ENCODE data around the gene ERAP2.
A peak's percentile ranks its signal among the peaks of the same experiment; 100 is the strongest.
"Not testable (repeated sequence)": the region's sequence is repeated elsewhere in the genome, so short reads cannot be mapped to it uniquely, and the experiment has no call there.

ERAP2 gene

DNA sequence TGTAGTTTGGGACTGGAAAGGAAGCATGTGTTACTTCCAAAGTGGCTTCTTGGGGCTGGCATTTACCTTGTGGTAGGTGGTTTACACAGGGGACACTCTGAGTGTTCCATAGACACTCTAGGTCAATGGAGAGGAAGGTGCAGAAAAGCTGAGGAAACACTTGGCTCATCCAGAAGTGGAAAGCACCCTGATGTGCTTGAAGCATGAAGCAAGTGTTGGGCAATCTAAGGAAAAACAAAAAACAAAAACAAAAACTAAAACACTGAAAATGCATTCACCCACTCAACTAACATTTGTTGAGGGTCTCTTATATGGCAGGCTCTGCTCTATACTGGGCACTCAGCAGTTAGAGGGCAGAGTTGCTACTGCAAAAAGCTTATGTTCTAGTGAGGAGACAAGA lies 2.9 kb upstream of the ERAP2 start:
- peak; percentile 5 for FAIRE-seq

DNA sequence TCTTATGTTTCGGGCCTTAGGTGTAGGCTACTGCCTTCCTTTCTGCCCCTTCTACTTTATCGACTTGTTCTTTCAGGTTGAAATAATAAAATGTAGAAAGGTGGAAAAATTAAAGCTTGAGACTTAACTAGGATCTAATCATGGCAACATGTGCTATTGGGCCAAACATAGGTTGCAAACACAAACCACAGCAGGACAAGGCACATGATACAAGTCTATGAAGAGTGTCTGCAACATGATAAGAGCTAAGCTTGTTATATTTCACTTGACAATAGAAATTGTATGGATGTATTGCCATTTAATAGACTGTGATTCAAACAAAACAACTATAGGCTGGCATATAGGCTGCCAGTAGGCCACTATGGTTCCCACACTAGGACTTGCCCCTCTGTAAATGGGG lies 1.7 kb upstream of the ERAP2 start:
- TF ChIP-seq PAX5 (IDR thresholded peaks at IDR 0.05; ENCODE audit: insufficient read depth, low read length, severe bottlenecking) (no peak), TAF1 (IDR thresholded peaks at IDR 0.05; ENCODE audit: low read depth, low read length) (no peak), POLR2AphosphoS5 (IDR thresholded peaks at IDR 0.05; ENCODE audit: low read depth, low read length) (no peak), POU2F2 (IDR thresholded peaks at IDR 0.05; ENCODE audit: low read depth, low read length) (no peak), SPI1 (IDR thresholded peaks at IDR 0.05; ENCODE audit: low read depth, low read length) (no peak), POLR2A (IDR thresholded peaks at IDR 0.05; ENCODE audit: low read depth, low read length) (no peak)
- FAIRE-seq: no peak
- DNase-seq (ENCODE audit: insufficient read length, low spot score): no peak

More for the DNA sequence above, 2.9 kb upstream of the ERAP2 start:
- TF ChIP-seq PAX5 (IDR thresholded peaks at IDR 0.05; ENCODE audit: insufficient read depth, low read length, severe bottlenecking) (no peak), POU2F2 (IDR thresholded peaks at IDR 0.05; ENCODE audit: low read depth, low read length) (no peak), POLR2AphosphoS5 (IDR thresholded peaks at IDR 0.05; ENCODE audit: low read depth, low read length) (no peak), POLR2A (IDR thresholded peaks at IDR 0.05; ENCODE audit: low read depth, low read length) (no peak), TAF1 (IDR thresholded peaks at IDR 0.05; ENCODE audit: low read depth, low read length) (no peak), SPI1 (IDR thresholded peaks at IDR 0.05; ENCODE audit: low read depth, low read length) (no peak)
- DNase-seq (ENCODE audit: insufficient read length, low spot score): no peak

DNA sequence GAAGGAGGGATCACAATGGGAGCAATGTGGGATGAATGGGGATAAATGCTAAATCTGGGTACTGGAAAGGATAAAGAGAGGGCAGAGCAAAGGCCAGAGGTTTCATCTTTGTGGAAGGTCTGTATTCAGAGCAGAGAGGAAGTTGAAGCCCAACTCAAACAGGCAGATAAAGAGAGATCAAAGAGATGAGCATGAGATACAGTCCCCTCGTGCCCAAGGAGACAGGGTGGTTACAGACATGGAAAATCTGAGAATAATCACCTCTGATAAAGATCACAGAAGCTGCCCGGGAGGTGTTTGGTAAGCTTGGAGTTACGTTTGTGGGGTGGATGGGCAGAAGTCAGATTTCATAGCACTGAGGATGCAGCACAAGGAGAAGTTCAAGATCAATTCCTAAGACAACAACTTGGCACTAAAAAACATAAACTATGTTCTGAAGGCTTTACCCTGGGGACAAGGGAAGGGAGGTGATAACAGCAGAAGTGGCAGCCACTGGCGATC lies 459 bp upstream of the ERAP2 start:
- DNase-seq (ENCODE audit: insufficient read length, low spot score) (no peak), FAIRE-seq (peak; percentile 65)
- no peak for TF ChIP-seq POU2F2 (IDR thresholded peaks at IDR 0.05; ENCODE audit: low read depth, low read length)
- no peak for TF ChIP-seq POLR2A (IDR thresholded peaks at IDR 0.05; ENCODE audit: low read depth, low read length)
- TF ChIP-seq TAF1 (IDR thresholded peaks at IDR 0.05; ENCODE audit: low read depth, low read length): no peak; the same call in 1 of the 2 replicates
- peak; percentile 64 for TF ChIP-seq SPI1 (IDR thresholded peaks at IDR 0.05; ENCODE audit: low read depth, low read length)

DNA sequence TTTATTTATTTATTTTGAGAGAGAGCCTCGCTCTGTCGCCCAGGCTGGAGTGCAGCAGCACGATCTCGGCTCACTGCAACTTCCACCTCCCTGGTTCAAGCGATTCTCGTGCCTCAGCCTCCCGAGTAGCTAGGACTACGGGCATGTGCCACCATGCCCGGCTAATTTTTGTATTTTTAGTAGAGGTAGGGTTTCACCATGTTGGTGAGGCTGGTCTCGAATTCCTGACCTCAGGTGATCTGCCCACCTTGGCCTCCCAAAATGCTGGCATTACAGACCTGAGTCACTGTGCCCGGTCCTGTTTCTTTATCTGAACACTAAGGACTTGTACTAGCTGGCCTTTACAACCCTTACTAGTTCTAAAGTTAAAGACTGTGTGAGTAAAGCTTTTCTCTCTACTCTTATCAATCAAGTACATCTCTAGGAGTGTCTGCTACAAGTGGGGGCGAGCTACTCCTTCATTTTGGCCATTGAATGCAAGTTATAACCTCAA lies 723 bp downstream of the ERAP2 start:
- FAIRE-seq; DNase-seq (ENCODE audit: insufficient read length, low spot score): not testable (repeated sequence)

DNA sequence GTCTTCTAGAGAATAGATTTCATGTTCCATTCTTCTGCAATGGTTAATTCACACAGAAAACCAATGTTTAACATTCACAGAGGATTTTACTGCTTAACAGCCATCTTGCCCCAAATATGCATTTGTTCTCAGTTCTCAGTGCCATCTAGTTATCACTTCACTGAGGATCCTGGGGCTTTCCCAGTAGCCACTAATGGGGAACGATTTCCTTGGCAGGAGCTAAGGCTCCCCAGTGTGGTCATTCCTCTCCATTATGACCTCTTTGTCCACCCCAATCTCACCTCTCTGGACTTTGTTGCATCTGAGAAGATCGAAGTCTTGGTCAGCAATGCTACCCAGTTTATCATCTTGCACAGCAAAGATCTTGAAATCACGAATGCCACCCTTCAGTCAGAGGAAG lies 3.4 kb downstream of the ERAP2 start:
- FAIRE-seq: no peak
- no peak for TF ChIP-seq POU2F2 (IDR thresholded peaks at IDR 0.05; ENCODE audit: low read depth, low read length)
- no peak for TF ChIP-seq SPI1 (IDR thresholded peaks at IDR 0.05; ENCODE audit: low read depth, low read length)
- no peak for TF ChIP-seq POLR2AphosphoS5 (IDR thresholded peaks at IDR 0.05; ENCODE audit: low read depth, low read length)
- TF ChIP-seq POLR2A (IDR thresholded peaks at IDR 0.05; ENCODE audit: low read depth, low read length): no peak
- no peak for TF ChIP-seq PAX5 (IDR thresholded peaks at IDR 0.05; ENCODE audit: insufficient read depth, low read length, severe bottlenecking)
- no peak for TF ChIP-seq TAF1 (IDR thresholded peaks at IDR 0.05; ENCODE audit: low read depth, low read length)
- no peak for DNase-seq (ENCODE audit: insufficient read length, low spot score)

DNA sequence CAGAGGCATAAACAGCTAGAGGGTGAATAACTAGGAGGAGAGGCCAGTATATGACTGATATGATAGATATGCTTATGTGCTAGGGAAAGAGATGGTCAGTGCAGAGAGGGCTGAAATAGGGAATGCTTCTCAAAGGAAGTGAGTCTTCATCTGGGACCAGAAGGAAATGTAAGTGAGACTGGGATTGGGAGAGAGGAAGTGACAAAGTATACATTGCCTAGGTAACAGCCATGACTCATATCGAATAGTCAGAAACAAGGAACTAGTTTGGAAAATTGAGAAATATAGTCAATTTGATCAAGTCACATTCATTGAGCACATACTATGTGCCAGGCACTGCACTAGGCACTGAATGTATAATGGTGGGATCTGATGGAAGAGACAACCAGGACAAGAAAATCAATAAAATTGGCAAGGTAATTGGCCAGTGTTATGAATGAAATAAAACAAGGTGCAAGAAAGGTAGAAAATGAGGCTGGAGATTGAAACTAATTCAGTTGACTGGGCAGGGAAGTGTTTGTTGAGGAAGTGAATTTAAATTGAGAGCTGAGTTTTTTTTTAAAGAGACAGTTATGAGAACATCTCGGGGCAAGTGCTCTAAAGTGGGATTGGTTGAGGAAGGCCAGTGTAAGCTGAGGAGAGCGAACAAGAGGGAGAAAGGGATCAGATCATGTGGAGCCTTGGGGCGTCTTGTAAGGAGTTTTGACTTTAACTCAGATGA lies 4.3 kb downstream of the ERAP2 start:
- no peak for DNase-seq (ENCODE audit: insufficient read length, low spot score)
- peak; percentile 9 for FAIRE-seq
- TF ChIP-seq POU2F2 (IDR thresholded peaks at IDR 0.05; ENCODE audit: low read depth, low read length): no peak
- TF ChIP-seq SPI1 (IDR thresholded peaks at IDR 0.05; ENCODE audit: low read depth, low read length): peak; percentile 56
- no peak for TF ChIP-seq POLR2A (IDR thresholded peaks at IDR 0.05; ENCODE audit: low read depth, low read length)

DNA sequence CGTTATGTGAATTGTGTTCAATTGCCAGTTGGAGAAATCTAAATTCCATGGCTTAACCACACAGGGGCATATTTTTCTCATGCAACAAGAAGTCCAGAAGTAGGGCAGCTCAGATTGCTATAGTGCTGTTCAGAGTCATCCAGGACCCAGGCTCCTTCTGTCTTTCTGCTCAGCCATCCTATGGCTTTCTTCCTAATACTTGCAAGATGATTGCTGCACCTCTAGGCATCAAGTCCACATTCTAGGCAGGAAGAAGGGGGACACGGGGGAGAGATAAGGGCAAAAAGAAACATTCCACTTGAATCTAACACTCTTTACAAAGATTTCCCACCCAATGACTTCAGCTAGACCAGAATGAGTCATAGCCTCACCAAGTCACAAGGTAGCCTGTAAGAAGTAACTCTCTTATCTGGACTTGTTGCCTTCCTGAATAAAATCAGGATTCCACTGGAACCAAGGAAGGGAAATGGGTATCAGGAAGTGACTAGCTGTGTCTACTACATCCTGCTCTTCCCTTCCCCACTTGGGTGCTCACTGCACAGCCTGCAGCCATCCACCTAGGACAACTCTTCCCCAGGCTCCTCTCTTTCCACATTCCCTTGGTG lies 5.3 kb downstream of the ERAP2 start:
- FAIRE-seq: no peak
- no peak for TF ChIP-seq POLR2AphosphoS5 (IDR thresholded peaks at IDR 0.05; ENCODE audit: low read depth, low read length)
- TF ChIP-seq POLR2A (IDR thresholded peaks at IDR 0.05; ENCODE audit: low read depth, low read length): no peak
- TF ChIP-seq TAF1 (IDR thresholded peaks at IDR 0.05; ENCODE audit: low read depth, low read length): no peak
- TF ChIP-seq SPI1 (IDR thresholded peaks at IDR 0.05; ENCODE audit: low read depth, low read length): no peak
- TF ChIP-seq POU2F2 (IDR thresholded peaks at IDR 0.05; ENCODE audit: low read depth, low read length): no peak
- TF ChIP-seq PAX5 (IDR thresholded peaks at IDR 0.05; ENCODE audit: insufficient read depth, low read length, severe bottlenecking): no peak

DNA sequence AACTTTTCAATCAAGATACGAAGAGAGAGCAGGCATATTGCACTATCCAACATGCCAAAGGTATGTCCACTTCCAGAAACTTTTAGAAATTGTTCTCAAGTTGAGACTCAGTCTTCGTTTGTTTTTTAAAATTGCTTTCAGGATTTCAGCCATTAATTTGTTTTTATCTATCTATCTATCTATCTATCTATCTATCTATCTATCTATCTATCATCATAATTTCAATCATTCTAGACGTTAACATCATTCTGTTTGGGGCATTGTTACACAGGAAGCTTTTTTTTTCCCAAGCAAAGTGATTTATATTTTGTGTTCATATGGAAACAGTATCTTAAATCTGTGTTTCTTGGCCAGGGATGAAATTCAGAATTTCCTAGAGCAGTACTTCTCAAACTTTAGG lies 7.6 kb downstream of the ERAP2 start:
- TF ChIP-seq POLR2A (IDR thresholded peaks at IDR 0.05; ENCODE audit: low read depth, low read length) (no peak), PAX5 (IDR thresholded peaks at IDR 0.05; ENCODE audit: insufficient read depth, low read length, severe bottlenecking) (no peak), TAF1 (IDR thresholded peaks at IDR 0.05; ENCODE audit: low read depth, low read length) (no peak), SPI1 (IDR thresholded peaks at IDR 0.05; ENCODE audit: low read depth, low read length) (no peak), POLR2AphosphoS5 (IDR thresholded peaks at IDR 0.05; ENCODE audit: low read depth, low read length) (no peak), POU2F2 (IDR thresholded peaks at IDR 0.05; ENCODE audit: low read depth, low read length) (no peak)
- DNase-seq (ENCODE audit: insufficient read length, low spot score): no peak
- no peak for FAIRE-seq

More for the DNA sequence above, 5.3 kb downstream of the ERAP2 start:
- DNase-seq (ENCODE audit: insufficient read length, low spot score): no peak

DNA sequence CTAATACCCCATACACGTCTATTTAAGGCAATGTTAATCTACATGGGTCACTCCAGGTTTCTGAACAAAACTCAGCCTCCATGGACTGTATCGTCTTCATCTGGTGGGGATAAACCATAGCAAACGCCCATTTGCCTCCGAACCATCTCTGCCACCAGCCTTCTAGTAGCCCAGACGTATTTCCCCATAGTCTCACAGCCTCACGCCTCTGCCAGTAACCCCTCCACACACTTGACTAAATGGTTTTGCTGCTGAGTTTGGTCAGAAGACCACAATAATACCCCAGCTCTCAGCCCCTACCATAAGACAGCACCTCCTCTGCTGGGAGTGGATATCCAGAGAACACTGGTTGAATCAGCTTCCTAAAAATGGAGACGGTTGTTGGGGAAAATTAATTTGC lies 8.7 kb downstream of the ERAP2 start:
- no peak for DNase-seq (ENCODE audit: insufficient read length, low spot score)
- peak; percentile 71 for FAIRE-seq
- TF ChIP-seq POLR2A (IDR thresholded peaks at IDR 0.05; ENCODE audit: low read depth, low read length) (no peak), SPI1 (IDR thresholded peaks at IDR 0.05; ENCODE audit: low read depth, low read length) (no peak), POLR2AphosphoS5 (IDR thresholded peaks at IDR 0.05; ENCODE audit: low read depth, low read length) (no peak), PAX5 (IDR thresholded peaks at IDR 0.05; ENCODE audit: insufficient read depth, low read length, severe bottlenecking) (no peak), TAF1 (IDR thresholded peaks at IDR 0.05; ENCODE audit: low read depth, low read length) (no peak), POU2F2 (IDR thresholded peaks at IDR 0.05; ENCODE audit: low read depth, low read length) (no peak)

Measured in GM12891 (cell line).